HG03354 (cell line): ENCODE measurements around the gene OR10G6.
"Not testable (repeated sequence)": the region's sequence is repeated elsewhere in the genome, so short reads cannot be mapped to it uniquely, and the experiment has no call there.

Source experiments
- ATAC-seq: cut with Tn5 transposase; IDR thresholded peaks from one replicate; pipeline ENCODE4 v1.9.1; 2021; ENCODE audit warnings: mild to moderate bottlenecking; ENCODE audit not compliant: unreplicated experiment, poor library complexity, severe bottlenecking

Gene OR10G6, protein sequence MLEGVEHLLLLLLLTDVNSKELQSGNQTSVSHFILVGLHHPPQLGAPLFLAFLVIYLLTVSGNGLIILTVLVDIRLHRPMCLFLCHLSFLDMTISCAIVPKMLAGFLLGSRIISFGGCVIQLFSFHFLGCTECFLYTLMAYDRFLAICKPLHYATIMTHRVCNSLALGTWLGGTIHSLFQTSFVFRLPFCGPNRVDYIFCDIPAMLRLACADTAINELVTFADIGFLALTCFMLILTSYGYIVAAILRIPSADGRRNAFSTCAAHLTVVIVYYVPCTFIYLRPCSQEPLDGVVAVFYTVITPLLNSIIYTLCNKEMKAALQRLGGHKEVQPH

DNA sequence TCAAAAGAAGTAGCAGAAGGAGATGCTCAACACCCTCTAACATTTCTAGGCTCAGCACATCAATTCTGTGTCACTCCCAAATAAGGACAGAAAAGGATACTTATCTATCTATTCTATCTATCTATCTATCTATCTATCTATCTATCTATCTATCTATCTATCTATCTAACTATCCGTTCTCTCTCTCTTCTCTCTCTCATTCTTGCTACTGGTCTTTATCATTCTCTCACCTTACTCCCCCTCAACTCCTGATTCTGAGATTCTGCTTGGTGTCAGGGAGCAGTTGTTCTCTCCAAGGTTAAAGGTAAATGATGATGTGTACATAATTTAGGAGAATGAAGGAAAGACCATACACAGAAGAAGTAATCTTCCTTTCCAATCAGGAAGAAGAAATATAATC, at the start of gene OR10G6:
Gene OR10G6 (minus strand): TSS at position 43 of the 400 bp plus-strand sequence. CDS start 0 bp downstream, at position 43.
- ATAC-seq, result no peak

DNA sequence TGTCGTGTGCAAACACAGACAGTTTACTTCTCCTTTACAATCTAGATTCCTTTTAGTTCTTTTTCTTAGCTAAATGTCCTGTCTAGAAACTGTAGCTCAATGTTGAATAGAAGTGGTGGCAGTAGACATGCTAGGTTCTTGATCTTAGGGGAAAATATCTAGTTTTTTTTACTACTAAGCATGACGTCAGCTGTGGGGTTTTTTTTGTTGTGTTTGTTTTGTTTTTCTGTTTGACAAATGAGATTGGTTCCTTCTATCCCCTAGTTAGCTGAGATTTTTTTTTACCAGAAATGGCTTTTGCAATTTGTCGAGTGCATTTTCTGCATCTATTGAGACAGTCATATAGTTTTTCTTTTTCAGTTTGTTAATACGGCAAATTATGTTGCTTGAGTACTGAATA, 48.5 kb upstream of the OR10G6 start:
- ATAC-seq, result no peak

DNA sequence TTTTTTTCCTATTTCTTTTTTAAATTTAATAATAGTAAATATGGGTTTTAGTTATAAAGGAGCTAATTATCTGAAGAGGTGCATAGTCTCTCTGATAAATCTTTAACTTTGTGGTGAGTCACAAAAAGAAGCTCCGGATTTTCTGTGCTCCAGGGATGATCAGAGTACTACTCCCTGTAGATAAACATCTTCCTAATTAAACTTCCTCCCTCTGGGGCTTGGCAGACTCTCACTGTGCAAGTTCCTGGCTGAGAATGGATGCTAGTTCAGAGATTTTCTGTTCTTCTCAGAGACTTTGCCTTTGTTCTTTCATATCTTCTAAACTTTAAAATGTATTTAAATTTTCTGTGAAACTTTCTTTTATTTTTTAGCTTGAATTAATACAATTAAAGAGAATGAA, 46.3 kb upstream of the OR10G6 start, which contains the start of gene OR10G7:
Gene OR10G7 (minus strand): TSS at position 72 of the 400 bp plus-strand sequence. CDS start 2,324 bp downstream, outside the sequence.
- ATAC-seq, result no peak

DNA sequence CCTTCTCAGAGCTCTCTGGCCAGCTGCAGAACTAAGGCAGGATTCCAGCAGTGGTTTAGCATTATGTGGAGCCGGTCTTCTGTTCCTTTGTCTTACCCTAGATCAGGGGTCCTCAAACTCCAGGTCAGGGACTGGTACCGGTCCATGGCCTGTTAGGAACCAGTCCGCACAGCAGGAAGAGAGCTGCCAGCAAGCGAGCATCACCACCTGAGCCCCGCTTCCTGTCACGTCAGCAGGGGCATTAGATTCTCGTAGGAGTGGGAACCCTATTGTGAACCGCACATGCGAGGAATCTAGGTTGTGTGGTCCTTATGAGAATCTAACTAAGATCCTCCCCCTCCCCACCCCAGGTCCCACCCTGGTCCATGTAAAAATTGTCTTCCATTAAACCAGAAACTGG, 44.6 kb upstream of the OR10G6 start:
- no peak for ATAC-seq

DNA sequence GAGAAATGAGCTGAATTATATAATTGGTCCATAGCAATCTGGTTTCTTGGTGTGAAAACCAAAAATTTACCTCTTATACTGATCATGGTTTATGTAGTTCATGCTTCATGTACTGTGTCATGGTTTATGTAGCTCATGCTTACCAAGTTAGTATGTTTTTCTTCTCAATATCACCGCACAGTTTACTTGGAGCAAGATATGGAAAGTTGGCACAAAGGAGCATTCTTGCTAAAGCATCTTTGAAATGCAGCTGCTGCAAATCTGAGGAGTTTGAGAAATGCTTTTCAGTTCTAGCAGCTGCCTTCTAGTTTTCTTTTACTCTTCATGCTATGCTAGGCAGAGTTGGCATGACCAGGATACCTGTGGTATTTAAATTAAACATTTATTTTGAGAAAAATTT, 41.7 kb upstream of the OR10G6 start:
- no peak for ATAC-seq

DNA sequence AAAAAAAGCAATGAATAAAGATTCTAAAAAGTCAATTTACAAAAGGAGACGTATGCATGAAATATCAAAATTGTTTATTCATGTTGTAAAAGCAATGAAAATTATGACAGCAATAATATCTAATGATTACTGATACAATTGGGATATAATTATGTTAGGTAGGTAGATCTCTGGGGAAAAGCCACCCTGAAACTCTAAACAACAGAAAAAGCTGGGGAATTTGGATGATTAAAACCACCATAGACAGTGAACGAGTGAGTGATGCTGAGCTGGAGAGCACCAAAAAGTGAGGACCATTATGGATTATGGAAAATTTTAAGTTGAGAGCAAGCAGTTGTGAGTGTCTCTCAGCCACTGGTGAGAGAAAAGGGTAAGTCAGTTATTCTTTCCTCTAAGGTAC, 31.5 kb upstream of the OR10G6 start, which contains the start of gene OR10G8:
Gene OR10G8 (plus strand): TSS at position 301 of the 400 bp plus-strand sequence. CDS start 2,825 bp downstream, outside the sequence.
- no peak for ATAC-seq

DNA sequence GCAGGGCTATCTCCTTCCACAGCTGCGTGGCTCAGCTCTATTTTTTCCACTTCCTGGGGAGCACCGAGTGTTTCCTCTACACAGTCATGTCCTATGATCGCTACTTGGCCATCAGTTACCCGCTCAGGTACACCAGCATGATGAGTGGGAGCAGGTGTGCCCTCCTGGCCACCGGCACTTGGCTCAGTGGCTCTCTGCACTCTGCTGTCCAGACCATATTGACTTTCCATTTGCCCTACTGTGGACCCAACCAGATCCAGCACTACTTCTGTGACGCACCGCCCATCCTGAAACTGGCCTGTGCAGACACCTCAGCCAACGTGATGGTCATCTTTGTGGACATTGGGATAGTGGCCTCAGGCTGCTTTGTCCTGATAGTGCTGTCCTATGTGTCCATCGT, 20.9 kb upstream of the OR10G6 start:
- not testable (repeated sequence) for ATAC-seq

DNA sequence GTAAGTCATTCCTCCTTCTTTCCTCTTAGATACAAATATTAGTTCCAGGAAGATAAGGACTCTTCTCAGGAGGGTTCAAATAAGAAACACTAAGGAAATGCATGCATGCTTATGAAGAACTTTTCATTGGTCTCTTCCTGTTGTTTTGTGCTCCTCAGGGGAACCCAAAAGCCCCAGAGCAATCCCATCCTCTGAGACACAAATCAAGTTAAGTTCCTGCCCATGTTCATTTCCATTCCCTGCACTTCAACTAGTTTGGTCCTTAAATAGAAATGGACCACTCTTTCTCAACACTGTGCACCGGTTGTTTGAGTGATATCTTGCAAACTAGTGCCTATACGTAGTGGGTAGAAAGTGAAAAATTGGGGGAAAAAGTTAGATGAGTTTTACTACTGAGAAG, 17.7 kb upstream of the OR10G6 start, which contains the start of gene OR10G4:
Gene OR10G4 (plus strand): TSS at position 301 of the 400 bp plus-strand sequence. CDS start 2,578 bp downstream, outside the sequence.
- no peak for ATAC-seq

DNA sequence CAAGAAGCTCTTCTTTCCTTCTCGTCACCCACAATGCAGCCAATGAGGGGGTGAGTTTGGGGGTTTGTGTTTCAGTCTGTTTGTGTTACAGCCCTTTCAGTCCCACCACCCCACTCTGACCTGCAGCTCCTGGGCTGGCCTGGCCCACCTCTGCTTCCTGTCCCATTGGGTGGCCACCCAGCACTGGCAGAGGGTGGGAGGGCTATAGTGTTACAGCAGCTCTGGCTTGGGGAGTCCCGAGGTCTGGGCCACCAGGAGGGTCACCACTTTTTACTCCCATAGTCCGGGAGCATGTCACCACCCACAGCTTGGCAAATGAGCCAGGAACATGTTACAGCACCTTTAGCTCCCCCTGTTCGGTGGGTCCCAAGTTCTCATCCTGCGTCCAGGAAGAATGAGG, 15.7 kb downstream of the OR10G6 start:
- no peak for ATAC-seq

DNA sequence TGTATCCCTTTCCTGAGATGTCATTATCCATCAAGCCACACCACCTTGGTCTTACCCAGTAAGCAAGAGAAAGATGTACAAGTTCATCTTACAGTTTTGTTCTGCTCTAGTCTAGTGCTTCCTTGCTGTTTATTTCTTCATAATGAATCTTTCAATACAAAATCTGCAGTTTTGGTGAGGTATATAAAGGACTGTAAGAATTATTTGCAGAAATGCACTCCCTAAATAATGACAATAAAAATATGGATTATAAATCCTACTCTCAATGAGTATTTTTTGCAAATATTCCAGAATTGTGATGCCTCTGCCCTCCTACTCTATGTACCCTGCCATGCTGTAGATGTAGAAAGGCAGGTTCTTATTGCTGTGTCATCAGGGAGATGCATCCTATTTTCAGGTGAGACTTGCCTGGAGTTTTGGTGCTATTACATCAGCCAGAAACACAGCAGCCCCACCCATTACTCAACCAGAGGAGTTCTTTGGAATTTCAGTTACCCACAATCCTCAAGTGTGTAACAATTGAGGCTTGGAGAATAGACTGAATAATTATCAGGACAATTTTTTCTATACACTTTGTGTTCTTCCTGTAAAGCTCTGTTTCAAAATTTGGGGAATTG, 17.1 kb downstream of the OR10G6 start, which contains the start of gene OR10S1:
Gene OR10S1 (minus strand): TSS at position 51 of the 617 bp plus-strand sequence. CDS start 117 bp downstream, outside the sequence.
- ATAC-seq, result no peak

DNA sequence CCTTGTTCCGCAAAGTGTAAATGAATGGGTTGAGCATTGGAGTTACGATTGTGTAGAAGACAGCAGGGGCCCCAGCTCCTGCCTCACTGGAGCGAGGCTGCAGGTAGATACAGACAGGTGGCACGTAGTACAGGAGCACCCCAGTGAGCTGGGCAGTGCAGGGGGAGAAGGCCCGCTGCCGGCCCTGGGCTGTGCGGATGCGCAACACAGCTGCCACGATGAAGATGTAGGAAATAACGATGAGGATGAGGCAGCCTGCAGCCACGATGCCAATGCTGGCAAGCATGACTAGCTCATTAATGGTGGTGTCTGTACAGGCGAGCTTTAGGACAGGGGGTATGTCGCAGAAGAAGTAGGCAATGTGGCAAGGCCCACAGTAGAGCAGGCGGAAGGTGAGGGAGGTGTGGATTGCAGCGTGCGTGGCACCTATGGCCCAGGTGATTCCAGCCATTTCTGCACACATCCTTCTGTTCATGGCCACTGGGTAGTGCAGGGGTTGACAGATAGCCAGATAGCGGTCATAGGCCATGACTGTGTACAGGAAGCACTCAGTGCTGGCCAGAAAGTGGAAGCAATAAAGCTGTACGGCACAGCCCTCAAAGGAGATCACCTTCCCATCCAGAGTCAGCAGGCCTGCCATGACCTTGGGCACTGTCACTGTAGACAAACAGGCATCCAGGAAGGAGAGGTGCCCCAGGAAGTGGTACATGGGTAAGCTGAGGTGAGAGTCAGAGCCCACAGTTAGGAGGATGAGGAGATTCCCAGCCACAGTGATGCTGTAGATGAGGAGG, 18.0 kb downstream of the OR10G6 start:
- no peak for ATAC-seq

DNA sequence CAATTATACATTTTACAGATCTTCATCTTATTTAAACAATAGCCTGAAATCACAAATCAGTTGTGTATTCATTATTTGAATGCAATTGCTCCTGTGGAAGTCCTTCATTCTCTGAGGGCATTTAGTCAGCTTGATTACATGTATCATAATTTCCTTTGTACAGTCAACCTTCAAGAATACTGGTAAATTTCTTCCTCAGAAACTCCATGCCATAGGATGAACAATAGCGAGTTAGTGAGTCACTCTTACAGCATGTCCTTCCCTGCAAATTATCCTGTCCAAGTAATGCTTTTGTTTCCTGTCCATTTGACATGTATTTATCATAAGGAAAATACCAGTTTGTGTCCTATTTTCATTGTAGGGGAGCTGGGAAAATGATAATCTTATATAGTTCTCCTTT, 21.1 kb downstream of the OR10G6 start:
- ATAC-seq, result no peak

DNA sequence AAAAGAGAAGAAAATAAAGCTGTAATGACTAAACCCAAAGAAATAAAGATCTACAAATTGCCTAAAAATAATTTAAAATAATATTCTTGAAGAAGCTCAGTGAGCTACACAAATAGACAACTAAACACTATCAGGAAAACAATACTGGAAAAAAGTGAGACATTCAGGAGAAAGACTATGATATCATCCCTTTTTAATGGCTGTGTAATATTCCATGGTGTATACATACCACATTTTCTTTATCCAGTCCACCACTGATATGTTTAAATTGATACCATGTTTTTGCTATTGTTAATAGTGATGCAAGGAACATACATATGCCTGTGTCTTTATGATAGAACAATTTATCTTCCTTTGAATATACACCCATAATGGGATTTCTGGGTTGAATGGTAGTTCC, 38.2 kb downstream of the OR10G6 start:
- no peak for ATAC-seq

DNA sequence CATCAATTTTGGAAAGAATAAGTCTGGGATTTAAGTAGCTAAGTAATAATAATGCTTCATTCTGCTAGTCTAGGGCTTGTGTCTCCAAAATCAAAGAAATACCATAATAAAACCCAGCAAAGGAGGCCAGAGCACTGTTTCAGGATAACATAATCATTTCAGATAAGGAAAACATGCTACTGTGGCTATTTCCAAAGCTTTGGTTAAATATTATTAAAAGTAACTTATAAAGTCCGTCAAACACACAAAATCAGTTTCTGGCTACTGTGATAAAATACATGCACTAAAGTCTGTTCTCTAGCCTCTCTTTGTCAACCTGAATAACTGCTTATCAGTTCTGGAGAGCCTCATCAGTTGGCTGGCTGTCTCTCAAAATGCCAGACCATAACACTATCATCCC, 49.8 kb downstream of the OR10G6 start:
- no peak for ATAC-seq
